Spinal cord (tissue), 10 donors: Measurements from ENCODE around the gene GRHL1. TPM values are rescaled to one million over a fixed set of nuclear protein-coding genes. Genes with fewer than 3 reads are reported as not detected.

ENCODE experiments used
- DNase-seq, 6 donors: peaks; one replicate each; pipeline versions ENCODE4 v3.0.0 to v3.0.0-alpha.2; 2013 to 2015; ENCODE audit warnings: low spot score in 6 of 6, low read depth in 4 of 6
- H3K27ac ChIP-seq: one replicate; pipeline ENCODE4 v1.5.1; 2013; ENCODE audit warnings: low read depth, low read length, control low read depth
- H3K27me3 ChIP-seq: one replicate; pipeline ENCODE4 v1.6.1; 2013; ENCODE audit warnings: low read length; ENCODE audit not compliant: control insufficient read depth, insufficient read depth
- H3K36me3 ChIP-seq: one replicate; pipeline ENCODE4 v1.6.1; 2013; ENCODE audit warnings: low read length; ENCODE audit not compliant: control insufficient read depth, insufficient read depth
- H3K4me1 ChIP-seq: one replicate; pipeline ENCODE4 v1.6.1; 2013; ENCODE audit warnings: low read length; ENCODE audit not compliant: control insufficient read depth, insufficient read depth
- H3K4me3 ChIP-seq: one replicate; pipeline ENCODE4 v1.5.1; 2013; ENCODE audit warnings: low read depth, low read length, control low read depth
- H3K9me3 ChIP-seq: one replicate; pipeline ENCODE4 v1.6.1; 2013; ENCODE audit warnings: low read length; ENCODE audit not compliant: control insufficient read depth, insufficient read depth
- WGBS: methylation state at CpG from one replicate; pipeline ENCODE4 v1.1.5; 2013; ENCODE audit warnings: missing lambda C conversion rate; ENCODE audit not compliant: insufficient coverage; 5-methylcytosine and 5-hydroxymethylcytosine counted together
- polyA plus RNA-seq, 2 donors: library from polyadenylated mRNA; unstranded; fragments of 120-200 nt; gene quantifications; one replicate each; pipeline ENCODE4 v1.2.1, GENCODE V29; 2013; ENCODE audit not compliant: insufficient read length in 2 of 2
- total RNA-seq, 2 donors: library from RNA; depleted of rRNA in 1 of 2; stranded (reverse); fragments of 120-200 nt in 1 of 2; fragments of >200 nt in 1 of 2; gene quantifications; one replicate each; pipeline versions ENCODE4 v1.2.3 to v1.2.4, GENCODE V29; 2013 to 2014
- donor health status: healthy.

Gene GRHL1
- total and polyA plus RNA-seq, 4 donors, result 10.1 to 25.8 (median 12.4) TPM

DNA sequence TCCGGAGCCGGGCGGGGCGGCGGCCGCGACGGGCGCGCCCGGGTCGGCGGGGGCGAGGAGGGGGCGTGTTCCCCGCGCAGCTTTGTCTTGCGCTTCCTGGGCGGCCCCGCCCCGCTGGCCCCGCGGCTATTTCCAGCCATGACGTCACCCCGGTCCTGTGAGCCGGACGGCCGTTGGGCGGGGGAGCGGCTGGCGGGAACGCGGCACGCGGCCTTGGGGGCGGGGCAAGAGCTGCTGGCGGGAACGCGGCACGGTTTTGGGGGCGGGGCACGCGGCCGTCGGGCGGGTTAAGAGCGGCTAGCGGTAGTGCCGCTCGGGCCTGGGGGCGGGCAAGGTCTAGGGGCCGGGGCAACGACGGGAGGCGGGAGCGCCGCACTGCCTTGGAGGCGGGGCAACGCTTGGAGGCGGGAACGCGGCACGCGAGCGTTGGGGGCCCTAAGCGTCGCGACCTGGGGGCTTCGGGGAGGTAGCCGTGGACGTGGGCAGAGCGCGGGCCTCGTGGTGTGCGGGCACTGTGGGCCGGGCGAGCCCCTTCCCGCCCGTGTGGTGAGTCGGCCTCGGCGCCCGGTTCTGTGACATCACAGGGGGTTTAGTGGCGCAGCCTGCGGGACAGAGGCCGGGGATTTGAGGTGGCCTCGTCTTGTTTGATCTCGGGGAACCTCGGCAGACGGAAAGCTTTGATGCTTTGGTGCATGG is 92.6 kb downstream of the GRHL1 start:
- Histone ChIP-seq H3K4me3 (peak overlapping the region; percentile 44), H3K9me3 (no peaks in the 10 kb centered on the region), H3K27me3 (no peaks in the 10 kb centered on the region), H3K27ac (peak overlapping the region; percentile 86), H3K36me3 (peaks cover 16% of the 10 kb centered on the region), H3K4me1 (peaks cover 46% of the 10 kb centered on the region)
- peak in 4 of 6 donors; percentile 70 to 96 (median 90) for DNase-seq
- WGBS, result 2% methylated on average over 83 of the region's 90 CpGs

DNA sequence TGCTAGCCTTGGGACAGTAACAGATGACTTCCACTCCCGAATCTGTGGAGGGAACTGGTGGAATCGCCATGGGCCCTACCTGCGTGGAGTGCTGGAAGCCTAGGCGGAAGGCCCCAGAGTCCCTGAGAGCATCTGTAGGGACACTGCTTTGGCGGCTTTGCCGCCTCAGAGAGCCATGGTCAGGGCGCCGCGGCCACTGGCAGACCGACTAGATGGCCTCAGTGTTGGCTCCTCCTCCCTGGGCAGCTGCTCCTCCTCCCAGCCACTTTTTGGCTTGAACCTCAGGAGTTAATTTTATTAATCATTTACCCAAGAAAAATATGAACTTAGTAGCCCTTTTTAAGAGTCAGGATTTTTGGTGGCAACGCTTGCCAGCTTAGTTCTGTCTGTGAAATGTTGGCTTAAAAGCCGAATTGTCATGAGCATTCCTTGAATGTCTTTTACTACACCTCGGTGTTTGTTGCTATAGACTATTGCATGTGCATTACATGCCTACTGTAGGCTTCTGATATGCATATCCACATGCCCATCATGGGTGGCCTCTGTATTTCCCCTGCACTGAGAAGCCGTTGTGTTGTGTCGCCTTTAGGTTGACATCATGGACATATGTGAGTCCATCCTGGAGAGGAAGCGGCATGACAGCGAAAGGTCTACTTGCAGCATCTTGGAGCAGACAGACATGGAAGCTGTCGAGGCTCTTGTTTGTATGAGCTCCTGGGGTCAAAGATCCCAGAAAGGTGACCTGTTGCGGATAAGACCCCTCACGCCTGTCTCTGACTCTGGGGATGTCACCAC is 94.3 kb downstream of the GRHL1 start:
- no peaks in the 10 kb centered on the region for H3K9me3 ChIP-seq
- H3K27ac ChIP-seq, result no peak overlapping the region
- no peak for DNase-seq
- H3K27me3 ChIP-seq, result no peaks in the 10 kb centered on the region
- 87% methylated on average over 14 of the region's 20 CpGs for WGBS
- no peak overlapping the region for H3K4me3 ChIP-seq
- peaks cover 35% of the 10 kb centered on the region for H3K4me1 ChIP-seq
- peaks cover 20% of the 10 kb centered on the region for H3K36me3 ChIP-seq

DNA sequence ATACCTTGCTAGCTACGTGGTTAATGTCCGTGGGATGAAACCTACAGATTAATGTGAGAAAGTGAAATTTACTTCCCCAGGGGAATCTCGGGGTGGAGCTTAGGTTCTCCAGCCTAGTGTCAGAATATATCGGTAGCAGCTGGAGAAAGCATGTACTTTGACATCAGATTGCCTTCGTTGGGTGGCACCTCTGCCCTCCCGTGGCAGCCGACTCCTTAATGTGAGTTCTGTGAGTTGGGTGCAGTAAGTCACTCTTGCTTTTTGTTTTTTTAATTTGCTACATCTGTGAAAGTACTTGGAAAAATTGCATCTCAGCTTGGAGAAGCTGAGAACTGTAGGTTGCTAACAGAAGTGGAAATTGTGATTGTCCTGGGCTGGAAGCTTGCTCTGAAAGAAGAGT is 95.4 kb downstream of the GRHL1 start:
- Histone ChIP-seq H3K27me3 (no peaks in the 10 kb centered on the region), H3K9me3 (no peaks in the 10 kb centered on the region), H3K27ac (no peak overlapping the region), H3K4me3 (no peak overlapping the region), H3K4me1 (peaks cover 26% of the 10 kb centered on the region), H3K36me3 (peaks cover 21% of the 10 kb centered on the region)
- WGBS, result 91% methylated on average over 7 of the region's 7 CpGs
- no peak for DNase-seq

DNA sequence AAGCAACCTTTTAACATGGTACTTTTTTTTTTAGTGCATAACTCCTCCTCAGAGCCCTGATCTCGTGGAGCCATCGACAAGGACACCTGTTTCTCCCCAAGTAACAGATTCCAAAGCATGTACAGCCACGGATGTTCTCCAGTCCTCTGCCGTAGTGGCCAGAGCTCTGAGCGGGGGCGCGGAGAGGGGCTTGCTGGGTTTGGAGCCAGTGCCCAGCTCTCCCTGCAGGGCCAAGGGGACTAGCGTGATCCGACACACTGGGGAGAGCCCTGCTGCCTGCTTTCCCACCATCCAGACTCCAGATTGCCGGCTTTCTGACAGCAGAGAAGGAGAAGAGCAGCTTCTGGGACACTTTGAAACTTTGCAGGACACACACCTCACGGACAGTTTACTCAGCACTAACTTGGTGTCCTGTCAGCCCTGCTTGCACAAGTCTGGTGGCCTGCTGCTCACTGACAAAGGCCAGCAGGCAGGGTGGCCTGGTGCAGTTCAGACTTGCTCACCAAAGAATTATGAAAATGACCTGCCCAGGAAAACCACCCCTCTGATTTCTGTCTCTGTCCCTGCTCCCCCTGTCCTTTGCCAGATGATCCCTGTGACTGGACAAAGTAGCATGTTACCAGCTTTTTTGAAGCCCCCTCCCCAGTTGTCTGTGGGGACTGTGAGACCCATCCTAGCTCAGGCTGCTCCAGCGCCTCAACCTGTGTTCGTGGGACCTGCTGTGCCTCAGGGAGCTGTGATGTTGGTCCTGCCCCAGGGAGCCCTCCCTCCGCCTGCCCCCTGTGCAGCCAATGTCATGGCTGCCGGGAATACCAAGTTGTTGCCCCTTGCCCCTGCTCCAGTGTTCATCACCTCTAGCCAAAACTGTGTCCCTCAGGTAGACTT is 96.4 kb downstream of the GRHL1 start:
- WGBS, result 91% methylated on average over 15 of the region's 15 CpGs
- Histone ChIP-seq H3K36me3 (peaks cover 26% of the 10 kb centered on the region), H3K9me3 (no peaks in the 10 kb centered on the region), H3K4me1 (peaks cover 17% of the 10 kb centered on the region), H3K27ac (no peak overlapping the region), H3K27me3 (no peaks in the 10 kb centered on the region), H3K4me3 (no peak overlapping the region)
- DNase-seq, result no peak

DNA sequence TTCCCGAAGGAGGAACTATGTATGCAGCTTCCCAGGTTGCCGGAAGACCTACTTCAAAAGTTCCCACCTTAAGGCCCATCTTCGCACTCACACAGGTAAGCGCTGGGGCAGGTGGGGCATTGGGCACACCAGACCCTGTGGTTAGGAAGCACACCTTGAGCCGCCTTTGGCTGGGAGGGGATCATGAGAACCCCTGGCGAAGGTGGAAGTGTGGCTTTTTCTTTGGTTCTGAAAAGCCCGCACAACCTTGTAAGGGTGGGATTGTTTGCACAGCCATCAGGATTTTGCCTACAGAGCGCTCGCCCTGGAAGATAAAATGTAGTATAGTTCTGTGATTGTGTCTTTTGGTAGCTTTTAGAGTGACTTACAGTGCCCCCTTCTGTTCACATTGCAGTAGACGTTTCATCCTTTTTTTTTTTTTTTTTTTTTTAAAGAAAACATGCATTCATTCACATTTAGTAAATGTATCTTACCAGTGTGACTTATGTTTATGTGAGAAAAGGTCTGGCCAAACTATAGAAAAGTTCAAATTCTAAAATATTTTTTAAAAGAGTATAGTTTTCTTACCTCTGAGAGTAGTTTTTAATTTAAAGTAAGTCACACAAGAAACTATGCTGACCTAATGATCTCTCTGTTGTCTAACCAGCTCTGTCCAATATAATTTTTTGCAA is 97.1 kb downstream of the GRHL1 start:
- peaks cover 16% of the 10 kb centered on the region for H3K4me1 ChIP-seq
- peaks cover 26% of the 10 kb centered on the region for H3K36me3 ChIP-seq
- no peaks in the 10 kb centered on the region for H3K9me3 ChIP-seq
- no peak overlapping the region for H3K4me3 ChIP-seq
- H3K27ac ChIP-seq, result no peak overlapping the region
- peak in 2 of 6 donors; percentile 84 to 92 for DNase-seq
- 54% methylated on average over 8 of the region's 10 CpGs for WGBS
- no peaks in the 10 kb centered on the region for H3K27me3 ChIP-seq

Other genes with a start within 250 kb of the GRHL1 start
- 10 to 100 TPM; 29.9 to 43.5 TPM for gene TAF1B, start 108.2 kb upstream of the GRHL1 start, total RNA-seq
- gene TAF1B, start 108.2 kb upstream of the GRHL1 start, polyA plus RNA-seq, result 10 to 100 TPM; 16.7 to 18.2 TPM
- 10 to 100 TPM; 10.2 to 11.2 TPM for gene KLF11, start 91.9 kb downstream of the GRHL1 start, total RNA-seq
- 10 to 100 TPM; 11.7 to 13.3 TPM for gene KLF11, start 91.9 kb downstream of the GRHL1 start, polyA plus RNA-seq
- gene CYS1, start 128.7 kb downstream of the GRHL1 start, total RNA-seq, result 1 to 10 TPM; 2.0 to 2.2 TPM
- gene CYS1, start 128.7 kb downstream of the GRHL1 start, polyA plus RNA-seq, result 1 to 10 TPM; 4.0 to 4.1 TPM
- 10 to 100 TPM; 16.6 to 18.8 TPM for gene RRM2, start 171.0 kb downstream of the GRHL1 start, total RNA-seq
- 10 to 100 TPM; 40.3 to 42.4 TPM for gene RRM2, start 171.0 kb downstream of the GRHL1 start, polyA plus RNA-seq